Osteocyte (in vitro differentiated cells): ENCODE data around the gene TFEB. TPM values are rescaled to one million over a fixed set of nuclear protein-coding genes. Genes with fewer than 3 reads are reported as not detected.

Source experiments
- DNase-seq: peaks from one replicate; pipeline ENCODE4 v3.0.0; 2021; ENCODE audit warnings: mixed read lengths; ENCODE audit not compliant: unreplicated experiment; ENCODE audit errors: extremely low spot score
- H3K27ac Mint-ChIP-seq: one replicate; pipeline ENCODE4 v1.8.0; 2021; ENCODE audit warnings: mild to moderate bottlenecking, mixed read lengths; ENCODE audit not compliant: unreplicated experiment
- H3K27me3 Mint-ChIP-seq: one replicate; pipeline ENCODE4 v1.8.0; 2021; ENCODE audit warnings: mixed read lengths; ENCODE audit not compliant: unreplicated experiment
- H3K36me3 Mint-ChIP-seq: one replicate; pipeline ENCODE4 v1.8.0; 2021; ENCODE audit warnings: mixed read lengths; ENCODE audit not compliant: unreplicated experiment
- H3K4me1 Mint-ChIP-seq: one replicate; pipeline ENCODE4 v1.8.0; 2021; ENCODE audit warnings: mixed read lengths; ENCODE audit not compliant: unreplicated experiment
- H3K4me3 Mint-ChIP-seq: one replicate; pipeline ENCODE4 v1.8.0; 2021; ENCODE audit warnings: mild to moderate bottlenecking, moderate library complexity, mixed read lengths; ENCODE audit not compliant: unreplicated experiment
- H3K9me3 Mint-ChIP-seq: one replicate; pipeline ENCODE4 v1.8.0; 2021; ENCODE audit warnings: mixed read lengths; ENCODE audit not compliant: unreplicated experiment
- CTCF ChIP-seq: fragments of 200-600 bp; sonication (generic); IDR thresholded peaks from 2 replicates; pipeline ENCODE4 v1.5.0; 2021; ENCODE audit warnings: antibody characterized with exemption, mild to moderate bottlenecking, moderate library complexity
- total RNA-seq: library from RNA; stranded (reverse); gene quantifications from 2 replicates; pipeline ENCODE4 v1.2.1, GENCODE V29; 2021

Gene TFEB
- total RNA-seq, 1 donor from 2014 or later, result 11.1 TPM

GRCh38 chr6:41677124-41677921 lies 58.1 kb downstream of the TFEB start:
- H3K4me3 Mint-ChIP-seq, result no peak overlapping the region

GRCh38 chr6:41676431-41676830 lies 59.0 kb downstream of the TFEB start:
- Mint-ChIP-seq H3K9me3 (no peaks in the 10 kb centered on the region), H3K4me1 (peaks cover 3% of the 10 kb centered on the region), H3K27ac (no peak overlapping the region), H3K36me3 (no peaks in the 10 kb centered on the region), H3K4me3 (no peak overlapping the region), H3K27me3 (peaks cover 7% of the 10 kb centered on the region)
- no peak for TF ChIP-seq CTCF
- no peak for DNase-seq

More at GRCh38 chr6:41677124-41677921, 58.1 kb downstream of the TFEB start:
- peaks cover 9% of the 10 kb centered on the region for H3K4me1 Mint-ChIP-seq
- no peak overlapping the region for H3K27ac Mint-ChIP-seq
- no peaks in the 10 kb centered on the region for H3K9me3 Mint-ChIP-seq
- no peak for TF ChIP-seq CTCF
- DNase-seq, result no peak
- no peaks in the 10 kb centered on the region for H3K27me3 Mint-ChIP-seq
- no peaks in the 10 kb centered on the region for H3K36me3 Mint-ChIP-seq

GRCh38 chr6:41675992-41676391 lies 59.4 kb downstream of the TFEB start:
- no peaks in the 10 kb centered on the region for H3K9me3 Mint-ChIP-seq

GRCh38 chr6:41675176-41675775 lies 60.1 kb downstream of the TFEB start:
- H3K27me3 Mint-ChIP-seq, result peaks cover 18% of the 10 kb centered on the region
- peaks cover 3% of the 10 kb centered on the region for H3K4me1 Mint-ChIP-seq
- H3K9me3 Mint-ChIP-seq, result no peaks in the 10 kb centered on the region
- H3K4me3 Mint-ChIP-seq, result no peak overlapping the region
- no peak overlapping the region for H3K27ac Mint-ChIP-seq
- TF ChIP-seq CTCF, result no peak
- H3K36me3 Mint-ChIP-seq, result no peaks in the 10 kb centered on the region
- no peak for DNase-seq

More at GRCh38 chr6:41675992-41676391, 59.4 kb downstream of the TFEB start:
- Mint-ChIP-seq H3K4me1 (peaks cover 3% of the 10 kb centered on the region), H3K27me3 (peaks cover 11% of the 10 kb centered on the region), H3K36me3 (no peaks in the 10 kb centered on the region), H3K27ac (no peak overlapping the region), H3K4me3 (no peak overlapping the region)
- no peak for TF ChIP-seq CTCF
- no peak for DNase-seq

- Mint-ChIP-seq H3K4me3 (no peak overlapping the region), H3K27ac (no peak overlapping the region), H3K4me1 (peaks cover 3% of the 10 kb centered on the region), H3K36me3 (no peaks in the 10 kb centered on the region), H3K27me3 (peaks cover 25% of the 10 kb centered on the region), H3K9me3 (no peaks in the 10 kb centered on the region)
- DNase-seq, result no peak
- TF ChIP-seq CTCF, result no peak
These were observed 61.0 kb downstream of the TFEB start for GRCh38 chr6:41674231-41675000.
